Retinal pigment epithelial cell (primary cell): Measurements from ENCODE around the gene SPPL3.

Source experiments
- DNase-seq: peaks from one replicate; pipeline ENCODE4 v3.0.0-alpha.2; 2010; ENCODE audit warnings: low read depth
- H3K4me3 ChIP-seq: 2 replicates; pipeline ENCODE4 v1.5.1; 2011; ENCODE audit warnings: mild to moderate bottlenecking, low read length, control low read depth, moderate library complexity
- TF ChIP-seq, protein P1 (sequence below): conservative IDR thresholded peaks from 2 replicates; pipeline ENCODE4 v1.5.1; 2011; ENCODE audit warnings: low read depth, low read length, control low read depth, inconsistent platforms

Gene SPPL3

DNA sequence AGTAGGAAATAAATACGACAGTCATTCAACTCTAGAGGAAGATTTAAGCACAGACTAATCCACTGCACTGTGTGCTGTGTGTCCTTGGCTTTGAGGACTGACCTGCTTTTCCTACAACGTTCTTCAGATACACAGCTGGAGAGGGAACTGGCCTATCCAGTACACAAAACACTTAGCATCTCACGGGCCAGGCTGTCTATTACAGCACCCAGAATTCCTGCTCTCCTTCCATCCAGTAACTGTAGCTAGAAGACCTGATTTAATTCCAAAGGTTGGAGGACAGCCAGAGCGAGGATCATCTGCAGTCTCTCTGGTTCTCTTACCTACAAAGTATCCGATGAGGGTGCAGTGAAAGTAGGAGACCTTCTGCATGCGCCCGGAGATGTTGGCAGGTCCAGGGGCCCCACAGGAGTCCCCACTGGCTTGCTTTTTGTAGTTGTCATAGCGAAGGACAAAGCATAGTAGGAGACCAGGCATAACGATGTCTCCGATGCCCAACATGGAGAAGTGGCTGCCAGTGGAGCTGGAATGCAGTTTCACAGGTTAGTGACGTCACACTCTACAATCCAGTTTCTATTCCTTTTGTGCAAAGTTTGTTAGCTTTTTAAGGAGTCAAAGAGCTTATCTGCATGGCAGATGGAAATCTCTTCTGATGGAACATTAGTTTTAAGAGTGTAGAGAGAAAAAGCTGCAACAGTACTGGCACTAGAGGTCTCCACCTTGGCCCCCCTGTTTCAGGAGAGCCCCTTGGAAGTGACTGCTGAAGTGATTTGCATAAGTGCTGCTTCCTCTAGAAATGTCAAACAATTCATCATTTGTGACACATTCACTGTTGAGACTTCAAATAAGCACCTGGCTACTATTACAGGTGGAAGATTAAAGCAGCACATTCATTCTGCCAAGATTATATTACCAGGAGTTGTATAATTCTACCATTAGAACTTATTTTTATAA, 136.8 kb downstream of the SPPL3 start:
- TF ChIP-seq, protein P1, sequence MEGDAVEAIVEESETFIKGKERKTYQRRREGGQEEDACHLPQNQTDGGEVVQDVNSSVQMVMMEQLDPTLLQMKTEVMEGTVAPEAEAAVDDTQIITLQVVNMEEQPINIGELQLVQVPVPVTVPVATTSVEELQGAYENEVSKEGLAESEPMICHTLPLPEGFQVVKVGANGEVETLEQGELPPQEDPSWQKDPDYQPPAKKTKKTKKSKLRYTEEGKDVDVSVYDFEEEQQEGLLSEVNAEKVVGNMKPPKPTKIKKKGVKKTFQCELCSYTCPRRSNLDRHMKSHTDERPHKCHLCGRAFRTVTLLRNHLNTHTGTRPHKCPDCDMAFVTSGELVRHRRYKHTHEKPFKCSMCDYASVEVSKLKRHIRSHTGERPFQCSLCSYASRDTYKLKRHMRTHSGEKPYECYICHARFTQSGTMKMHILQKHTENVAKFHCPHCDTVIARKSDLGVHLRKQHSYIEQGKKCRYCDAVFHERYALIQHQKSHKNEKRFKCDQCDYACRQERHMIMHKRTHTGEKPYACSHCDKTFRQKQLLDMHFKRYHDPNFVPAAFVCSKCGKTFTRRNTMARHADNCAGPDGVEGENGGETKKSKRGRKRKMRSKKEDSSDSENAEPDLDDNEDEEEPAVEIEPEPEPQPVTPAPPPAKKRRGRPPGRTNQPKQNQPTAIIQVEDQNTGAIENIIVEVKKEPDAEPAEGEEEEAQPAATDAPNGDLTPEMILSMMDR = no peak
- H3K4me3 ChIP-seq = no peak overlapping the region
- DNase-seq = no peak

DNA sequence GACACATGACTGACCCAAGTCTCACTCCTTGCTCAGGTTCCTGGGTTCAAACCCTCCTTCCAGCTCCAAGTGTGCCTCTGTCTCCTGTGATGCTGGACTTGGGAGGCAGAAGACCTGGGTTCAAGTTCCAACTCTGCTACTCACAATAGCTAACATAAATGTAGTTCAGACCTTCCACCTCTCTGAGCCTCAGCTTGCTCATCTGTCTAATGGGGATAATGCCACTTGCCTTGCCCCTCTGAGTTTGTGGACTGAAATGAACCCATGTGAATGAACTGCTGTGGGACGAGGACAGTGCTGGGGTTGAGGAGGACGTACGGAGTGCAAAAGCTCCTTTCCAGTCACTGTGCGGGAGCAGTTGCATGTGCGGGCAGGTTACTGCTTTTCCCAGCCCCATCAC, 137.6 kb downstream of the SPPL3 start:
- TF ChIP-seq, protein P1 = no peak

DNA sequence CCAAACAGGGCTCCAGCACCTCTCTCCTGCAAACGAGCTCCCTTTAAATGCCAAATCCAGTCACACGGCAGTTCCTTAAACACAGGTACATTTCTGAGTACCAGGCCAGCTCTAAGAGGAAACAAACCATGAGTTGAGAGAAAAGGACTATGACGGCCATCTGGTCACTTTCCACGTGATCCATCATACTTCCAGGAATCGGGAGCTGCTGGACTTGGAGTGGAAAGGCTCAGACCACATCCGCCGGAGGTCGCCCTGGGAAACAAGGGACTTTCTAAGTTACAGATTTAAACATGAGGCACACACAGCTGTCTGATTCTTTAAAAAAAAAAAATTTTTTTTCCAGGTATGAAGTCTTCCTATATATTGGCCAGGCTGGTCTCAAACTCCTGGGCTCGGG, 139.3 kb downstream of the SPPL3 start:
- TF ChIP-seq, protein P1 = no peak
- no peak for DNase-seq
- no peak overlapping the region for H3K4me3 ChIP-seq

More for the DNA sequence above, 137.6 kb downstream of the SPPL3 start:
- no peak for DNase-seq
- H3K4me3 ChIP-seq = no peak overlapping the region

DNA sequence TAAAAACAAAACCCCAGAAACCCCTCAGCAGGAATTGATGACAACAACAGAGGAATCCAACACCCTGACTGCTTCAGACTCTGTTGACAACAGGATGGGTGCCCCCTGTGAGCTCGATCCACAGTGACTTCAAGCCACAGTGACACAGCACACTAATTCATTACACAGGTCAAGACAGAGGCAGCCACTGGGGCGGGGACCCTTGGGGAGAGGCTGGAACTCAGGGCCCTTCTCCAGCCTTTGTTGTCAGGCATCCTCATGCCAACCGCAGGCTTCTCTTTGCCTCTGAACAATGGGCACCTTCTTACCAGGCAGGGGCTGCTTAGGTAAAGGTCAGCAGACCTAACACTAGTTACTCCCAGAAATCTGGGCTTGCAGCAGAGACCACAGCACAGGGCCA, 140.9 kb downstream of the SPPL3 start:
- no peak for DNase-seq
- TF ChIP-seq, protein P1 = no peak
- H3K4me3 ChIP-seq = no peak overlapping the region

DNA sequence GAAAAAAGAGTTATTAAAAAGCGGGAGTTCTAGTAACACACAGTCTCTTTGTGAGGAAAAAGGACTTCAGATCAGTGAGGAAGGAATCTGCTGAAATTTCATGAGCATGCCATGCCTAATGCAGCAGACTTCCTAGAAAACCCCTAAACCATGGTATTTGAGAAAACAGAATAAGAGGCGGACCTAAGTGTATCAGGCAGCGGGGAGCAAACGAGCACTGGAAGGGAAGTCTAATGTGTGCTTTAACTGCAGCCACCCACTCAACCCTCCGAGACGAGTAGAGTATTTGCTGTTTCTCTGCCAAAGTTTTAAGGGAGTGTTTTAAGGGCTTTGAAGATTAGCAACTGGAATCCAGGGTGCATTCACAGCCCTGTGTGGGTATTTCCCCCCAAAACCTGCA, 142.1 kb downstream of the SPPL3 start:
- TF ChIP-seq, protein P1 = no peak

DNA sequence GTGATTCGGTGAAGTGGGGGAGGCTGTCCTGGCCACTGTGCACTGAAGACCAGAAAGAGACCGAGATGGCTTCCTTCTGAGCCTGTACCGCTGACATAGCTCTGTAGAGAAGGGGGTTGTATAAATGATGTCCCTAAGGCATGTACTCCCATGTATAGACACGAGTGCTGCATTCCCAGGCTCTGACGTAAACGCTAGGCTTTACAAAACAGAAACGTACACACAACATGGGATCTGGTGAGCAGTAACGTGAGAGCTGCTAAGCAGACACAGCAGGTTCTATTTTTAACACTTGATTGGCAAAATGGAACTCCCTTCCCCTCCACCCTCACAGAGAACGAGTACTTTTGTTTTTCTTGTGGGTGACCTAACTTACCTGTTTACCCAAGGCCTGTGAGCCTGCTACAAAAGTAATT, 142.6 kb downstream of the SPPL3 start:
- DNase-seq = peak; percentile 90
- TF ChIP-seq, protein P1 = no peak
- H3K4me3 ChIP-seq = no peak overlapping the region

More for the DNA sequence above, 142.1 kb downstream of the SPPL3 start:
- peak; percentile 34 for DNase-seq
- no peak overlapping the region for H3K4me3 ChIP-seq
